ENCODE results near the gene TK2.

DNA sequence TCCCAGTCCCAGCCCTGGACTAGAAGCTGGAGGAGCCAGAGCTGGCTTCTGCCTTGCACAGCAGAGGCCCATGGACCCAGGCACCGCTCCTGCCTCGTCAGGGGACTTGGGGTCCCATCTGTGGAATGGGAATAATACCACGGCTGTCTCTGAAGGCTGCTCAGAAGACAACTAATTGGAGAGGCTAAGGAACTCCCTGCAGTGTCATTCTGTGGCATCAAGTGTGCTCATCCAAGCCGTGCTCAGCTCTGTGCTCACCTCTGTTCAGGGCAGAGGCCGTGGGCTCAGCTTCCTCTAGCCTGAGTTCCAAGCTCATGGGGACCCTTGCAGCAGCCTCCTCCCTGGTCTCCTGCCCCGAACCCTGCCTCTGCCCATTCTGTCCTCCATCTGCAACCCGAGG is 91.1 kb downstream of the TK2 start:
- TF ChIP-seq, protein P1, sequence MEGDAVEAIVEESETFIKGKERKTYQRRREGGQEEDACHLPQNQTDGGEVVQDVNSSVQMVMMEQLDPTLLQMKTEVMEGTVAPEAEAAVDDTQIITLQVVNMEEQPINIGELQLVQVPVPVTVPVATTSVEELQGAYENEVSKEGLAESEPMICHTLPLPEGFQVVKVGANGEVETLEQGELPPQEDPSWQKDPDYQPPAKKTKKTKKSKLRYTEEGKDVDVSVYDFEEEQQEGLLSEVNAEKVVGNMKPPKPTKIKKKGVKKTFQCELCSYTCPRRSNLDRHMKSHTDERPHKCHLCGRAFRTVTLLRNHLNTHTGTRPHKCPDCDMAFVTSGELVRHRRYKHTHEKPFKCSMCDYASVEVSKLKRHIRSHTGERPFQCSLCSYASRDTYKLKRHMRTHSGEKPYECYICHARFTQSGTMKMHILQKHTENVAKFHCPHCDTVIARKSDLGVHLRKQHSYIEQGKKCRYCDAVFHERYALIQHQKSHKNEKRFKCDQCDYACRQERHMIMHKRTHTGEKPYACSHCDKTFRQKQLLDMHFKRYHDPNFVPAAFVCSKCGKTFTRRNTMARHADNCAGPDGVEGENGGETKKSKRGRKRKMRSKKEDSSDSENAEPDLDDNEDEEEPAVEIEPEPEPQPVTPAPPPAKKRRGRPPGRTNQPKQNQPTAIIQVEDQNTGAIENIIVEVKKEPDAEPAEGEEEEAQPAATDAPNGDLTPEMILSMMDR (IDR thresholded peaks at IDR 0.05 in 8 of 11, conservative IDR thresholded peaks at IDR 0.05 in 3 of 11): no peak
- no peak for TF ChIP-seq POLR2A (IDR thresholded peaks at IDR 0.05)
